ENCODE measurements around the gene IGFBP7.

Gene IGFBP7

DNA sequence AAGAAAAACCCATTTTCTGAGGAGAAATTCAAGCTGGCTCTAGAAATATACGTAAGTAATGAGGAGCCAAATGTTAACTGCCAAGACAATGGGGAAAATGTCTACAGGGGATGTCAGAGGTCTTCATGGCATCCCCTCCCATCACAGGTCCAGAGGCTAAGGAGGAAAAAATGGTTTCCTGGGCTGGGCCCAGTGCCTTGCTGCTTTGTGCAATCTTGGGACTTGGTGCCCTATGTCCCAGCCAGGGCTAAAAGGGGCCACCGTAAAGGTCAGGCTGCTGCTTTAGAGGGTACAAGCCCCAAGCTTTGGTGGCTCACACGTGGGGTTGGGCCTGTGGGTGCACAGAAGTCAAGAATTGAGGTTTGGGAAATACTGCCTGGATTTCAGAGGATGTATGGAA, 17.2 kb upstream of the IGFBP7 start:
- DNase-seq, result no peak

DNA sequence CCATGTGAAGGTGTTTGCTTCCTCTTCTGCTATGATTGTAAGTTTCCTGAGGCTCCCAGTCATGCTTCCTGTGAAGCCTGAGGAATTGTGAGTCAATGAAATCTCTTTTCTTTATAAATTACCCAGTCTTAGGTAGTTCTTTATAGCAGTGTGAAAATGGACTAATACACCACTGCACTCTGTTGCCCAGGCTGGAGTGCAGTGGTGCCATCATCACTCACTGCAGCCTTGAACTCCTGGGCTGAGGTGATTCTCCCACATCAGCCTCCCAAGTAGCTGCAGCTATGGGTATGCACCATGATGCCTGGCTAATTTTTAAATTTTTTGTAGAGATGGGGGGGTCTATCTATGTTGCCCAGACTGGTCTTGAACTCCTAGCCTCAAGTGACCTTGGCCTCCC, 15.8 kb upstream of the IGFBP7 start:
- no peak for DNase-seq

DNA sequence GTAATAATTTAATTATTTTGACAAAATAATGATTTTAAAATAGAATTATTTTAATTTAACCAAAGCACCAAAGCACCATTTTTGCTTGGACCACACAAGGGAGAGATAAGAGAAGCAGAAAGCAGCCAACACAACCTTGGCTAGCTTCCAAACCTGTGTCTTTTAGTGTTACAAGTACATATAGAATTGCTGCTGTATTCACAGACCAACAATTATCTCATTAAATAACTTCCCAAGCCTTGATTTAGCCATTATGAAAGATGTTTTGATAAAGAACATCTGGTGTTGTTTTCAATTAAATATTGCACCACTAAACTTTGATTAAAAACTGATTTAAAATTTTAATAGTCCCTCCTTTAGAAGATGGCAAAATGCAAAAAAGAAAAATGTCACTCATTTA, 14.0 kb upstream of the IGFBP7 start:
- DNase-seq, result no peak

DNA sequence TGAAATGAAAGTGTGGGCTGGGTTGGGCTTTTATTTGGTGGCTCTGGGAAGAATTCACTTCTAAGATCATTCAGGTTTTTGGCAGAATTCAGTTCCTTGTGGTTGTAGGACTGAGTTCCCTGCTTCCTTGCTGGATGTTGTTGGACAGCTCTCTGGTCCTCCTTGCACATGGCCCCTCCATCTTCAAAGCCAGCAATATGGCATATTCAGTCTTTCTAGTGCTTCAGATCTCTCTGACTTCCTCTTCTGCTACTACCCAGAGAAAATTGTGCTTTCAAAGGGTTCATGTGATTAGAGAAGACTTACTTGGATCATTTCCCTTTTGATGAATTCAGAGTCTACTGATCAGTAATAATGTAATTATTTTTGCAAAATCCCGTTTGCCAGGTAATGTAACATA, 12.8 kb upstream of the IGFBP7 start:
- no peak for DNase-seq

DNA sequence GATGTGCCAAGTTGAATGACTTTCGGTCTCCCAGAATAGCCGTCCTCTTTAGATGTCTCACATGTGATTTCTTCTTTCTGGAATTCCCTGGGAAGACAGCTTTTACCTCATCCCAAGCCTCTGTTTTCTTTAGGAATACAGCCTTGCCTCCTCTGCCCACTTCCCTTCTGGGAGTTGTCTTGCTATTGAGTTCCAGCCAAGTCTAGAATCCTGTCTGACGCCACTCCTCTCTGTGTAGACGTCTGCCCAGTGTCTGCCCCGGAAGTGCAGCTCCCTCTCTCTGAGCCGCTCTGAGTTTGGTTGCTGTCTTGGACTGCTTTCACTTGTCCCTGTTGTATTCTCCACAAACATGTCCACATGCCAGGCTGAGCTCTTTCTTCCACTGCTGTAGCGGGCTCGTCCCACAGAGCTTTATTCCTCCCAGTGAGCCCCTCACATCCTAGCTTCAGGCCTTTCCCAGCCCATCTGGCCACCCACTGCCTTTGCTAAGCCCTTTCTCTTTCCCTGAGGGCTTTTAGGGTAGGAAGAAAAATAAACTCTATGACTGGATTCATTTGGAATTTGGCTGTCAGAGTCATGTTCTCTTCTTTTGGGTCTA, 9.0 kb upstream of the IGFBP7 start:
- peak; percentile 93 for DNase-seq

DNA sequence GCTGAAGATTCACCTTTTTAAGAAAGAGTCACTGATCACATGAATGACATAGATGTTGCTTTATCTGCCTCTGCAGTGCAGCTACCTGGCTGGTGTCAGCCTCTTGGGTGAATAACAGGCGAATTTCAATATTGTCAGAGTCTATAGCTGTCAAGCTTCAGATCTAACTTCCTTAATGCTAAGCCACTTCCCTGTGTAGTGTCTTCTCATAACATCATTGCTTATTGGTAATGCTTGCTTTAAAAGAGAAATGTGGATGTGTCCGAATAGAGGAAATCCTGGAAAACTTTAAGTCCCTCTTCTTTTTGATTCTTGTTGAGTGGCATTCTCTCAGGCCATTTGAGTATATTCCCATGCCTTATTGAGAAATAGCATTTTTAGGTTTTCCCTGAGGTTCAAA, 7.3 kb upstream of the IGFBP7 start:
- no peak for DNase-seq

DNA sequence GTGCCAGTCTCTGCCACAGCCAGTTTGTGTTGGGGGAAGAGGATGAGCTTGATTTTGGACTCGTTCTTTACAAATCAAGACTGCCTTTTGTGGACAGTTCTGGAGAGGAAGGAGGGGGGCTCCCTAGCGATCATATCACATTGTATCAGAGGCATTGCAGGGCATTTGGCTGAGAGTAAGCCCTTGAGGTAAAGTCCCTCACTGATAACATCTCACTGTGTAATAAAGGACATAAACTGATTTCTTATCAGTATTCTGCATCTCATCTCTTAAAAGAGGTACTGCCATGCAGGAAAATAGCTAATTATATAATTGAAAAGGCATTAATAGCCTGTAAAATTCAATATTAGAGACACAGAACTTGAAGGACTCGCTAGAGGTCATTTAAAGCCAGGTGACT, 6.1 kb upstream of the IGFBP7 start:
- DNase-seq, result no peak

DNA sequence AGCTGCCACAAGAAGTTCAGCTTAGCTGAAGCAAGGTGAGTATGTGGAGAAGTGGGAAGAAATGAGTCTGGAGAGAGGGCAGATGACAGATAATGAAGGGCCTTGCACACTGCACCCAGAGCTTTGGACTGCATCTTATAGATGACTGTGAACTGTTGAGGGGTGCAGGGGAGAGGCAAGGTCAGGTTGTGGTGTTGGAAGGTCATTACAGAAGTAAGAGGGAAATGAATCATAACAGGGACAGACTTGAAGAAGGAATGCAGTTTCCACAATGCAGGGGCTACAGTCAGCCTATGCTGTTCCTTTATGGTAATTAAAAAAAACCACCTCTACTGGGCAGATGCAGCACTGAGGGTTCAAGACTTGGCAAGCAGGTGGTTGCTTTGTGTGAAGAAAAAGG, 4.8 kb upstream of the IGFBP7 start:
- DNase-seq, result peak; percentile 44

DNA sequence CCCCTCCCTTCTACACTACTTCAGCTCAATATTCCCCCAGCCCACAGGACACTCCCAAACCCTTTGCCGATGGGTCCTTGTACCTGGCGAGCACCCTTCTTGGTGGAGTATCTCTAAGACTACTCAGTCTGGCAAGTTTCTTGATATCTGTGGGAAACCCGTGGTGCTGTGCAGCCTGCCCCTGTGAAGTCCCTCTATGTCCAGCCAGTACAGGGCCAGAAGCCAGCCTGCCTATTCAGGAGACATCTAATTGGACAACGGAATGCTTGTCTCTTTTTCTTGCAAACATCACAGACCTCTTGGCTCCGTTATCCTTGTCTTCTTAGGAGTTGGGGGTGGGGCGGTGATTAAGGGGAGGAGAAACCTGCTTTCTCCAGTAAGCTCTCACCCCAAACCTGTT, 3.7 kb upstream of the IGFBP7 start:
- DNase-seq, result no peak

DNA sequence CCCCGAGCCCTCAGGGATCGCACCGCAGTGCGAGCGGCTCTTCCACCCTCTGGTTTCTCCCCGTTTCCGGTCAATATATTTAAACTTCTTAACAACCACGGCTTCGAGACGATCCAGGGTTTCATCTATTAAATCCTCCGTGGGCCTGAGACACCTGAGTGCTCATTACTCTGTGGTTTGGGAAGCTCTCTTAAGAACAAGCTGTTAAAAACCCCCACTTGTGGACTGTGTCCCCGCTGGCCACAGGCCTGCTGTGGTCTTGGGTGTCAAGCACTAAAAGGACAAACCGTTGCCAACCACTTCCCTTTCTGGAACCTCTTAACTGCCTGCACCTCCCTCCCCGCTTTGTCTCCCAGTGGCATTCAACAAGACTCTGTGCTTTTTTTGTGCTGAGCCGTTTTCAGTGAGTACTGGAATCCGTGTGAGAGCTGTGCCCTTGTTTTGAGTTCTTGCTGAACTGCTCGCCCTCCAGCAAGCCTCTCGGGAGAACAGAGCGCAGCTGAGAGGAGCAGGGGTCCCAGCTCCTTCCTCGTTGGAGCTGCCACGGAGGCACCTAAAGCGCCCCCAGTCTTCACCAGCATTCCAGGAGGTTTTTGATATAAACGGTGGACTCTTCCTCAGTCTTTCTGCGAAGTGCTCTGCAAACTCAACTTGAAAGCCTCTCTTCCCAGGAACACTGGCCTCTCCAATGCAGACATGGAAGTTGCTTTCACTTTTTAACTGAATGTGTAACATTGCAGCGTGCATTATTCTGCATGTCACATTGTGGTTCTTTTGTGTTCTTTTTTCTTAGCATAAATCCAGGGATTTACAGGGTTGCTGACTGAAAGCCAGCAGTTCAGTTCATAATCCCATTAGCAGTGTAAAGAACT, 691 bp upstream of the IGFBP7 start:
- no peak for DNase-seq

DNA sequence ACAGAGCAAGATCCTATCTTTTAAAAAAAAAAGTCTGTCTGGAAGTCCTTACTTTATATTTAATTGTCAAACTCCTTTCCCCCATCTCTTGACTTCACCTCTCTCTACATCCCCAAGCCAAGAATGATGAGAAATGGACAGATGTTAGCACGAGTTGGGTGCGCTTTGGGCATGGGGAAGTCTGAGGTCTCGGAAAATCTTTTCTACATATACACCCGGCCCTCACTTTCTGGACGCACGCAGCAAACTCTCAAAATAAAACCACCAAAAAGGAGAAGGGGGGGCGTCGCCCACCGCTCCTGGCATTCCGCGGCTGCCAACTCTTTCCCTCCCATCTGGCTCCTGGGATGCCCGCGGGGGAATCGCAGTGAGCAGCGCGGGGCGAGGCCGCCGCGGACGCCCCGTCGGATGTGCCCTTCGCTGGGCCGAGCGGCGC, 756 bp downstream of the IGFBP7 start:
- DNase-seq, result no peak

DNA sequence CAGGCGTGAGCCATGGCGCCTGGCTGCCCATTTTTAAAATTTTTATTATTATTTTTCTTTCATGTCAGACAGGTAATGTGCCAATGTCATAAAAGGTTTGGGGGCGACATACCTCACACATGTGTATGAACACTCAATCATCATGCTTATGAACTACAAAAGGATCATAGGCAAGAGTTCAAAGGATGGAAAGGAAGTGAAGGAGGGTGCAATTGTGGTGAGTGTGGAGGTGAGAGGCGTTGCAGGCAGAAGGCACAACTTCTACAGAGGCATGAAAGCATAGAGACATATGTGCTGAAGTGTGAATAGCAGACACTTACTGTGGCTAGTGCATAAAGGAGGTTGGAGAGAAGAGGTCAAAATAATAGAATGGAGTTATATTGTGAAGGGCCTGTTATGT, 4.0 kb downstream of the IGFBP7 start:
- no peak for DNase-seq

DNA sequence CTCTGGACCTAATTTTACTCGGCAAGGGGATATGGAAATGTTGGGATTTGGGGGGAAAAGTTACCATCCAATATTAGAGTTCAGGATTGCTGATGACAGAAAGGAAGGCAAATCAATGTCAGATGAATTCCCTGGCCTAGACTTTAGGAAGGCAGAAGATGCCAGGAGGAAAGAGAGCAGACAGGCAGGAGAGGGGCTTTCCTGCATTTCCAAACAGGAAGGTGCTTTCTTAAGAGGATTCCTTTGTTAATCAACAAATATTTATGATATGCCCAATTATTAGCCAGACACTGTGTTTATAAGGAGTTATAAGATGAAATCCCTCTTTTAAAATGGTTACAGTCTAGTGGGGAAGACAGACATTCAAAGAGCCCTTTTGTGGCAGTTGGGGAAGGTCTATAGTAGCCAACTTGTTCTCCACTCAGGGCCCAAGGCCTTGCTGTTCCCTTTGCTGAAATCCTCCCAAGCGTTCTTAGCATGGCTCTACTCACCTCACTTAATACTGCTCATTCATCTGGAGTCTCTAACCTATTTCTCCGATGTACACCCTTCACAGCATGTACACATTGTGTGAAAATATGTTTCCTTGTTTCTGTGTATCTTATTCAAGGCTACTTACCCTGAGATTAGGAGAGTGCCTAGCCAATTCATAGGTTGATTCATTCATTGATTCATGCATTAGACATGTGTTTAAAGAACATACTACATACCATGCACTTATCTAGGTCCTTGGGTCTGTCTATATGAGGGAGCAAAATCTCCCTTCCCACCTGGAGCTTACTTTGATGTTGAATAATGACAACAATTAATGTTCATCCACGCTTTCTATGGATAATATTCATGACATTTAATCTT, 5.3 kb downstream of the IGFBP7 start:
- DNase-seq, result no peak

DNA sequence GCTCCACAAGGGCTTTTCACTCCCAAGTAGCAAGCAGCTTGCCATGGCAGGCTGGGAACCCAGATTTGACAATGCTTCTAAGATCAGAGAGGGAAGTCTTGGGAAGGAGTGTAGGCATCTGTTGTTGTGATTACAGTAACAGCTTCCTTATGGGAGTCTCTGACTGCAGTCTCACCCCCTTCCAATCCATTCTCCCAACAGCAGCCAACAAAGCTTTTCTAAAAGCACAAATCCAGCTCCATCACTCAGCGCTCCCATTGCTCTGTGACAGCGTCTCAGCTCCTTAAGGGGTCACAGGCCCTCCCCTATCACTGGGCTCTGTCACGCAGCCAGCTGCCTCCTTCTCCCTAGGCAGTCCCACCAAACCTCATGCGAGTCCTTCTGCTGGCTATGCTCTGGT, 7.1 kb downstream of the IGFBP7 start:
- DNase-seq, result no peak

DNA sequence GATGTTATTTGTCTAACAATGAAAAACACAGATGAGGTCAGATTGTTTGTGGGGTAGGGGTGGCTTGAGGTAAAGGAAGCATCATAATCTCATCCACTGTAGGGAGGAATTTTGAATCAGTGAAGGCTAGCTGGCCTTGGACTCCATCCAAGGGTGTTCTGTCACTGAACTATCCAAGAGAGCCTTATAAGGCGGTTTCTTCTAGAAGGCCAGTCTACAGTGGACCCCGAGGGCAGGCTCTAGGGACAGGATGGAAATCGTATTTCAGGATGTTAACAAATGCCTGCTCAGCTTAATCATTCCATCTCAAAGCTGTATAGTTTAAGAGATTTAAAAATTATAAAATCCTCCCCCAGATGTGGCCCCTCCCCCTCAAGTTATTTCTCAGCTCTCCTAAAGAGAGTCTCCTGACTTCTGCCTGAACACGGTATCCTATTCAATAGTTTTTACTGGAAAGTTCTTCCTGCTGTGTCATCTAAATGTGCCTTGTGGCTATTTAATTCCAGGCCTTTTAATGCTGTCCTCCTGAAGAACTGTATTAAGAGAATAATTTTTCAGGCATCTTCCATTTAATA, 8.0 kb downstream of the IGFBP7 start:
- no peak for DNase-seq

DNA sequence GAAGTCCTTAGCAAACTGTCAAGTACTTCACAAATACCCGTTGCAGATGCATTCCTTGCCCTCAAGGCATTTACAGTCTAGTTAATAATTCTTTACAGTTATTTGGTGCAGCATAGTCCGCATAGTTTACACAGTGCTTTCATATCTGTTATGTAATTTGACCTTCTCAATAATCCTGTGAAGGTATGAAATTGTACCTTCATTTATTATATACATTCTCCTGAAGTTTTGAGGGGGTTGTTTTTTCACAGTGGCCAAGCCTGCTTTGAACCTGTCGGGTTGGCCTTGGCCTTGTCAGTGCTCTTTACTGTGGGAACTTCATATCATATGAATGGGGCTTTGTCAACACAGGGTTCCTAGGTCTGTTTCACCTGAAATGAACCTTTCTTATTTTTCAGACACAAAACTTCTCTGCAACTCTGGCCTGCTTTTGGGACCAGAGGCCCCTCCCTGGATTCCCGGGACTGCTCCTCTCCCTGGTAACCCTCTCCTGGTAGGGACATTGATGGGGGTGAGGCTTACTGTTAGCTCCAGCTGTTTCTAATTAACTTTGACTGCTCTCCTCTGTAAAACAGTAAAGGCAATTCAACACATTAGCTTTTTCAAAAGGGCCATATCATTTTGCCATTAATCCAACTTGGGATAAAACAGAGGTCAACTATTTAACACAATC, 9.1 kb downstream of the IGFBP7 start:
- no peak for DNase-seq

DNA sequence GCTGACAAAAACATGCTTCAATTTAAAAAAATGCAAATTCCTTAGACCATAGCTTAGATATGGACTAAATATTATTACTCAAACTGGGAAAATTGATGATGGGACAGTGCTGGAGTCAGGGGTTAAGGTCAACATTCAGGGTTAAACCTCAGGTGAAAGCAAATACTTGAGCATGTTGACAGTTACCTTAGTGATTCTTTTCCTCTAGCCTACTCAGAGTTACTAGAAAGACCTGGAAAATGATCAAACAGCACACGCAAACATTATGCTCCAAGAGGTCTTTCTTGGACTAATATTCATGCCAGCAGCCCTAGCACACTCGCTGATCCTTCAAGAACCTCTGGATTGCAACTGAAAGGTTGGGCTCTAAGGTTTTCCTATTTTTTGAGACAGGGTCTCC, 10.8 kb downstream of the IGFBP7 start:
- no peak for DNase-seq

DNA sequence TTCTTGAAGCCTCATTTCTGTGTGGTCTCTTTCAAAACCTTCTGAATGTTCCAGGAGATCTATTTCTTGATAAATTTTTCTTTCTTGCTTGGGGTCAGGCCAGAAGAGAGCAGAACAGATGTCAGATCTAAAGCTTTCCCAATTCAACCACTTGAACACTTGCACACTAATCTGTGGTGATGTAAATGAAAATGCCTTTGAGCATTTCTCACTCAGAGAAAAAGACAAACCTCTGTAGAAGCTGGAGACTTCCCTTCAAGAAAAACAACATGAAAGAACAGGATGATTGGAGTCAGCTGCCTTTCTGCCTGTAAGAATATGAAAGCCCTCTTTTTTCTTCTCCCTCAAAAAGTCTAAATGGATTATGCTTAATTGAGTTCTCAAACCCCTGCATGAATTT, 11.2 kb downstream of the IGFBP7 start:
- peak; percentile 24 for DNase-seq

DNA sequence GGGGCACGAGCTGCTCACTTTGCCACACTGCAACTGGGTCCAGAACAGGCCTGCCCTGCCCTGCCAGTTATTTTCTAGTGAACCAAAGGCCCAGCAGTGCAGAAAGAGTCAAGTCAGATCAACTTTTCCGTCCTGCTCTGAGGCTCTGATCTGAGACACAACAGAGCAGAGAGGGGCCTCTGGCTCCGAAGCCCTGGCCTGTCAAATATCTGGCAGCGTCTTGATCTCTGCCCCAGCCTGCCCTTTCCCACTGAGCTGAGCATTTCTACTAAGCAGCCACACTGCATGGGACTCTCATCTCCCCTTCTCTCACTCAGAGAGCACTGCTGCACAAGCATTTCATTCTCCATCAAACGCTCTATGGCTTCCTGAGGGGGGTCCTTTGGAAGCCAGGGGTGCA, 11.8 kb downstream of the IGFBP7 start:
- DNase-seq, result no peak

DNA sequence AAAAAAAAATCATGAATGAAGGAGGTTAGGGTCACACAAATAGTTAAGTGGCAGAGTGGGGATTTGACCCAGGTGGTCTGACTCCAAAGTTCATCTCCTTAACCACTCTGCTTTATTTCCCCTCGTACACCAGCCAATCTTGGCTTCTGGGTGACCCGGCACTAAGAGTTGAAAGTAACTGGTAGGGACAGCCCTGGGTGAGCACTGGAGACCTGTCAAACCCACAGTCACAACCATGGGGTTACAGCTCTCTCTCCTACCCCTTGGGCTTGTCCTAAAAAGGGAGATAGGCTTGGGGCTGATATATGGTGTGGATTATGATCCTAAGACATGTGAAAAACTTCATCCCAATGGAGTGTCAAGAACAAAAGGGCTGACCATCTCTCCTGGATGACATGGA, 12.5 kb downstream of the IGFBP7 start:
- no peak for DNase-seq

DNA sequence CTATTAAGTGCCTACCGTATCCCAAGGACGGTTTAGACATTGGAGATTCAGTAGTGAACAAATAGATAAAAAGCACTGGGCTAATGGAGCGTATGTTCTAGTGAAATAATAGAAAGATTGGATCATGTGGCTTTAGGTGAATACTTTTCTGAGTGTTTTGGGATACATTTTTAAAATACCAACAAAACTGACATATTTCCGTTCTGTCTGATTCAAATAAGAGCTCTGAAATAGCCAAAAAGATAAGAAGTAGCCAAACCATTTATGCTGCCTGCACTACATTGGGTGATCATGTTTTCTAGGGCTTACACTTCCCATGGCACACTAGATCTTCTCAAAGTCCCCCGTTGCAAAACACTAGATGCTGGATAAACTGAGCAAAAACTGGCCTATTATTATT, 14.2 kb downstream of the IGFBP7 start:
- DNase-seq, result no peak

DNA sequence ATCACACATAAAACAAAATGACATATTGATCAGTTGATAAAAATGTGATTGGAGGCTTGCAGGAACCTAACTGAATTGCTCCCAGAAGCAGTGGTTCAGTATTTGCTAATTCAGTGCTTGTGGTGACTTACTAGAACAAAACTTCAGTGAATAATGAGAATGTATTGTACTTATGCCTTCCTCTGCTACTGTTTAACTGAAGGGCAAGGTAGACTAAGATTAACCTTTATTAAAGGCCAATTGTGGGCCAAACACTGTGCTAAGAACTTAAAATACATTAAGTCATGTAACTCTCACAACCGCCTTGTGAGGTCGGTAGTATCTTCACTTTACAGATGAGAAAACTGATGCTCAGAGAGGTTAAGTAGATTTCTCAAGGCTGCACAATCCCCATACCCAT, 14.9 kb downstream of the IGFBP7 start:
- DNase-seq, result no peak

DNA sequence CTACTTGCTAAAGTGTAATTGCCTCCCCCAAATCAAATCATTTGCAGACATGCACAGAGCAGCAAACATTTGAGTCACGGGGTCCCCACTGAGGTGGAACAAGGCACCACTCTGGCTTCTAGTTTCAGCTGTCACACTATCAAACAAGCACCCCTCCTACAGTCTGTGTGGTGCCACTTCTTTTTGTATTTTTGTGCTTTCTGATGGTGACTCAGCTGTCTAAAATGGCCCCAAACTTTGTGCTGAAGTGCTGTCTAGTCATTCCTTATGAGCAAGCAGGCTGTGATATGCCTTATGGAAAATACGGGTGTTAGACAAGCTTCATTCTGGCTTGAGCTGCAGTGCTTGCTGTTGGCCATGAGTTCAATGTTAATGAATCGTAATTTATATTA, 15.4 kb downstream of the IGFBP7 start:
- no peak for DNase-seq

All from NCI-H226 (cell line).